Gastrocnemius medialis (tissue), 4 donors: ENCODE results near the gene FANCC.

Experiments
- POLR2A ChIP-seq, 2 donors: fragments of 450-650 bp; IDR thresholded peaks; one replicate each; pipeline ENCODE4 v1.6.1; 2017; ENCODE audit warnings: antibody characterized with exemption in 2 of 2, mild to moderate bottlenecking in 2 of 2, moderate library complexity in 2 of 2
- TF ChIP-seq, protein P1 (sequence below), 5 experiments: fragments of 450-650 bp in 3 of 5; fragments of 200-600 bp in 2 of 5; sonication (generic) in 2 of 5; IDR thresholded peaks in 4 of 5; conservative IDR thresholded peaks in 1 of 5; 1 replicate in 4 of 5; 2 replicates in 1 of 5; pipeline ENCODE4 v1.5.1; 2016 to 2019; ENCODE audit warnings: antibody characterized with exemption in 5 of 5, mild to moderate bottlenecking in 3 of 5, moderate library complexity in 3 of 5

DNA sequence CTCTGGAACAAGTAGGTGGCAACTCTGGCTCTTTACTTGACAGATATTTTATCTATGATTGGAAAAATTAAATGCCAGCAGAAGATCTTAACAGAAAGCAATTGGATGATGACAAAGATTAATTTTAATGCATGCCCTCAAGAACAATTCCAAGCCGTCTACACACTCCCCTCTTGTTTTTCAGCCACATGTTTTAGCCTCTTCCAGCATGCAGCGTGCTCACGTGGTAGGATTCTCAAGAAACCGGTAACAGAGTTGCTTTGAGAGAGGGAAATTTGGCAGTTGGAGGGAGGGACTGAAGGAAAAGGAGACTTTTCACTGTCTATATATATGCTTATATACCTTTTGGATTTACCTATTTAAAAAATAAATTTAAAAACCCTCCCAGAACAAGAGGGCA lies 48.3 kb upstream of the FANCC start:
- TF ChIP-seq, protein P1, sequence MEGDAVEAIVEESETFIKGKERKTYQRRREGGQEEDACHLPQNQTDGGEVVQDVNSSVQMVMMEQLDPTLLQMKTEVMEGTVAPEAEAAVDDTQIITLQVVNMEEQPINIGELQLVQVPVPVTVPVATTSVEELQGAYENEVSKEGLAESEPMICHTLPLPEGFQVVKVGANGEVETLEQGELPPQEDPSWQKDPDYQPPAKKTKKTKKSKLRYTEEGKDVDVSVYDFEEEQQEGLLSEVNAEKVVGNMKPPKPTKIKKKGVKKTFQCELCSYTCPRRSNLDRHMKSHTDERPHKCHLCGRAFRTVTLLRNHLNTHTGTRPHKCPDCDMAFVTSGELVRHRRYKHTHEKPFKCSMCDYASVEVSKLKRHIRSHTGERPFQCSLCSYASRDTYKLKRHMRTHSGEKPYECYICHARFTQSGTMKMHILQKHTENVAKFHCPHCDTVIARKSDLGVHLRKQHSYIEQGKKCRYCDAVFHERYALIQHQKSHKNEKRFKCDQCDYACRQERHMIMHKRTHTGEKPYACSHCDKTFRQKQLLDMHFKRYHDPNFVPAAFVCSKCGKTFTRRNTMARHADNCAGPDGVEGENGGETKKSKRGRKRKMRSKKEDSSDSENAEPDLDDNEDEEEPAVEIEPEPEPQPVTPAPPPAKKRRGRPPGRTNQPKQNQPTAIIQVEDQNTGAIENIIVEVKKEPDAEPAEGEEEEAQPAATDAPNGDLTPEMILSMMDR (IDR thresholded peaks at IDR 0.05 in 4 of 5, conservative IDR thresholded peaks at IDR 0.05 in 1 of 5) = no peak
- no peak for TF ChIP-seq POLR2A (IDR thresholded peaks at IDR 0.05)
